Measurements from ENCODE around the gene WWTR1. TPM values are rescaled to one million over a fixed set of nuclear protein-coding genes. Genes with fewer than 3 reads are reported as not detected.

Gene WWTR1
- polyA plus RNA-seq, 2 of the 4 experiments (the other 2 are of a cell fraction): 99.7 to 164 TPM

DNA sequence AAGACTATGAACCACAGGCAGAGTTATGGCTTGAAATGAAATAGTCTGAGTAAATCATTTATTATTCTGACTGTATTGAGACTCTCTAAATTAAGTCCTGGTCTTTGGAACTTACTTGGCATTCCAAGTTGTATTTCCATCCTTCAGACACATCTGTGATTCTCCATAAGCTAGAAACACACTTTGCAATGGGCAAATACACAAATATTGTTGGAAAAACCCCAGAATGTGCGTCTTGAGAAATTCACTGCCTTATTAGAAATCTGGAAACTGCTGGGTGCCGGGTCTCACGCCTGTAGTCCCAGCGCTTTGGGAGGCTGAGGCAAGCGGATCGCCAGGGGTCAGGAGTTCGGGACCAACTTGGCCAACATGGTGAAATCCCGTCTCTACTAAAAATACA is 87.8 kb downstream of the WWTR1 start:
- TF ChIP-seq JUNB (IDR thresholded peaks at IDR 0.05): no peak
- TF ChIP-seq EP300 (IDR thresholded peaks at IDR 0.05): no peak
- no peak for TF ChIP-seq RFX5 (IDR thresholded peaks at IDR 0.05)
- no peak for TF ChIP-seq NR3C1 (IDR thresholded peaks at IDR 0.05)
- TF ChIP-seq POLR2A (IDR thresholded peaks at IDR 0.05; ENCODE audit: low read length): no peak
- no peak for TF ChIP-seq GATA3 (IDR thresholded peaks at IDR 0.05; ENCODE audit: borderline replicate concordance)
- no peak for TF ChIP-seq HOXB13 (CRISPR knock-in tag; IDR thresholded peaks at IDR 0.05; ENCODE audit: low read depth)
- TF ChIP-seq EHMT2 (IDR thresholded peaks at IDR 0.05; ENCODE audit: low read depth): no peak
- Histone ChIP-seq H3K9me3 (no peaks in the 10 kb centered on the region), H3K4me2 (no peak overlapping the region), H3K4me3 (no peak overlapping the region), H3K4me1 (peaks cover 86% of the 10 kb centered on the region), H3K27ac (peak overlapping the region; percentile 7 to 94; a peak in 4 of 6 replicates)
- POLR2A ChIA-PET: interaction anchor here (0.5 to 3.8 kb wide), 3 partner anchors 34 to 615 kb away, joined by 3 to 23 read pairs (median 3); partner anchors contain the start of gene WWTR1
- ATAC-seq (no peak), DNase-seq (ENCODE audit: low read depth in 1 of 2, low spot score in 1 of 2) (no peak), FAIRE-seq (no peak)
- 86% methylated on average over 8 of the region's 8 CpGs for WGBS (ENCODE audit: missing lambda C conversion rate)
- CTCF ChIA-PET: interaction anchor here (0.8 to 4.8 kb wide), 18 partner anchors 10 to 201 kb away, joined by 3 to 32 read pairs (median 8); partner anchors contain the start of gene WWTR1

DNA sequence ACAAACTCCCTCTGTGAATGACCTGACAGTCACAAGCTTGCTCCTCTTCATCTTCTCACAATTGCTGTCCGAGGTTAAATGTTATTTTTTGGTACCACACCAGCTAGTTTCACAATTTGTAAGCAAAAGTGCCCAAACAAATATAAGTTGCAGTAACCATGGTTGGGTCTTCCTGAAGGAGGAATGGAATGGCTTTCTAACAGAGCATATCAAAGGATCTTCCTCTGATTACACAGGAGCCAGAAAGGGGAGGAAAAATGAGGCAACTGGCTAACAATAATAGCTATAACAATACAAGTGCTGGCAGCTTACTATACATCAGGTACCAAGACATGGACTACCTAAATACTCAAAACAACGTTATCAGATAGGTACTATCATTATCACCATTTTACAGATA is 90.4 kb downstream of the WWTR1 start:
- POLR2A ChIA-PET: interaction anchor here (0.6 to 3.8 kb wide), 2 partner anchors 36 to 91 kb away, joined by 4 to 23 read pairs; partner anchors contain the start of gene WWTR1
- no peak for TF ChIP-seq CHD4 (IDR thresholded peaks at IDR 0.05; ENCODE audit: borderline replicate concordance)
- WGBS (ENCODE audit: missing lambda C conversion rate): 44% methylated on average over 2 of the region's 2 CpGs
- ATAC-seq: no peak
- Histone ChIP-seq H3K4me3 (no peak overlapping the region), H3K4me2 (peak overlapping the region; percentile 43), H3K27ac (peak overlapping the region; percentile 24 to 74), H3K9me3 (no peaks in the 10 kb centered on the region), H3K4me1 (peaks cover 84% of the 10 kb centered on the region)
- CTCF ChIA-PET: interaction anchor here (0.9 to 4.8 kb wide), 14 partner anchors 7 to 185 kb away, joined by 3 to 32 read pairs (median 6); partner anchors contain the start of gene COMMD2
- no peak for FAIRE-seq
- DNase-seq (ENCODE audit: low read depth in 1 of 2, low spot score in 1 of 2): no peak

DNA sequence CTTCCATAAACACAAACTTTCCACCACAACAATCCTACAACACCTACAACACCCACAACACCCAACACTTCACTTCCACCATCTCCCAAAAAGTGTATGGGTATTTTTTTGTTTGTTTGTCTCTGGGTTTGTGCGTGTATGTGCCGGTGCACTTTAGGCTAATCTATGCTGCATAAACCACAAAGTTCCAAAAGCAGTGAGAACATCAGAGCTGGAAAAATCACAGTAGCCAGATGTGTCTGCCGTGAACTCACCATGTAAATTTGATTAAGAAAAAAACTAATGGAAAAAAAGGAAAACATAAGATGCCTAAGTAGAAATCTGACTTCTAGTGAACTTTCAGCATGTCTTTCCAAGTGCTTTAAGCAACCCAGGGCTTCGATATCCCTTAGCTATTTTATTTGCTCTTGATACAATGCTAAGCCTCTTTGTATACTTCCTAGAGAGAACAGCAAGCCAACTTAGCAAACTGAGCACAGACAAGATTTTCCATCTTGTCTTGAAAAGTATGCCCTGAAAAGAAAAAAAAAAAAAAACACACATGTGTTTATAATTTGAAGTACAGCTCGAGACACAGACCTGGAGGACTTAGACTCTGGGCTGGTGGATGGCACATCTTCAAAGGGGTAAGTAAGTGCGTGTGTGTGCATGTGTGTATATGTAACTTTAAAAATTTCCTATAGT is 91.4 kb downstream of the WWTR1 start:
- ChIA-PET POLR2A (interaction anchor here (3.8 kb wide), 1 partner anchor 92 kb away, joined by 23 read pairs; the partner anchor contains the start of gene WWTR1), CTCF (interaction anchor here (0.7 to 4.8 kb wide), 10 partner anchors 11 to 151 kb away, joined by 3 to 32 read pairs (median 4); no protein-coding TSS in a partner anchor)
- H3K4me3 ChIP-seq: no peak overlapping the region
- peak overlapping the region; percentile 24 to 74 for H3K27ac ChIP-seq
- 65% methylated on average over 6 of the region's 6 CpGs for WGBS (ENCODE audit: missing lambda C conversion rate)
- TF ChIP-seq SMC3 (IDR thresholded peaks at IDR 0.05) (no peak), EHMT2 (IDR thresholded peaks at IDR 0.05; ENCODE audit: low read depth) (no peak), HOXA7 (CRISPR knock-in tag; IDR thresholded peaks at IDR 0.05) (no peak), EHF (CRISPR knock-in tag; IDR thresholded peaks at IDR 0.05) (no peak), CHD4 (IDR thresholded peaks at IDR 0.05; ENCODE audit: borderline replicate concordance) (no peak), POLR2AphosphoS2 (conservative IDR thresholded peaks at IDR 0.05; ENCODE audit: low read length) (no peak), MAFK (IDR thresholded peaks at IDR 0.05; ENCODE audit: partially characterized antibody) (no peak), HEYL (CRISPR knock-in tag; IDR thresholded peaks at IDR 0.05) (no peak), KDM1A (IDR thresholded peaks at IDR 0.05; ENCODE audit: low read depth) (no peak), CHD2 (IDR thresholded peaks at IDR 0.05; ENCODE audit: low read length, partially characterized antibody) (no peak), SREBF2 (IDR thresholded peaks at IDR 0.05) (no peak), ZFP36 (IDR thresholded peaks at IDR 0.05; ENCODE audit: borderline replicate concordance, partially characterized antibody) (no peak), HOXB5 (CRISPR knock-in tag; IDR thresholded peaks at IDR 0.05) (no peak)
- TF ChIP-seq, protein P1, sequence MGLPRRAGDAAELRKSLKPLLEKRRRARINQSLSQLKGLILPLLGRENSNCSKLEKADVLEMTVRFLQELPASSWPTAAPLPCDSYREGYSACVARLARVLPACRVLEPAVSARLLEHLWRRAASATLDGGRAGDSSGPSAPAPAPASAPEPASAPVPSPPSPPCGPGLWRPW (IDR thresholded peaks at IDR 0.05): no peak
- TF ChIP-seq, protein P2, sequence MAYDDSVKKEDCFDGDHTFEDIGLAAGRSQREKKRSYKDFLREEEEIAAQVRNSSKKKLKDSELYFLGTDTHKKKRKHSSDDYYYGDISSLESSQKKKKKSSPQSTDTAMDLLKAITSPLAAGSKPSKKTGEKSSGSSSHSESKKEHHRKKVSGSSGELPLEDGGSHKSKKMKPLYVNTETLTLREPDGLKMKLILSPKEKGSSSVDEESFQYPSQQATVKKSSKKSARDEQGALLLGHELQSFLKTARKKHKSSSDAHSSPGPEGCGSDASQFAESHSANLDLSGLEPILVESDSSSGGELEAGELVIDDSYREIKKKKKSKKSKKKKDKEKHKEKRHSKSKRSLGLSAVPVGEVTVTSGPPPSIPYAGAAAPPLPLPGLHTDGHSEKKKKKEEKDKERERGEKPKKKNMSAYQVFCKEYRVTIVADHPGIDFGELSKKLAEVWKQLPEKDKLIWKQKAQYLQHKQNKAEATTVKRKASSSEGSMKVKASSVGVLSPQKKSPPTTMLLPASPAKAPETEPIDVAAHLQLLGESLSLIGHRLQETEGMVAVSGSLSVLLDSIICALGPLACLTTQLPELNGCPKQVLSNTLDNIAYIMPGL (CRISPR knock-in tag; IDR thresholded peaks at IDR 0.05; ENCODE audit: borderline replicate concordance): no peak
- TF ChIP-seq, protein P3, sequence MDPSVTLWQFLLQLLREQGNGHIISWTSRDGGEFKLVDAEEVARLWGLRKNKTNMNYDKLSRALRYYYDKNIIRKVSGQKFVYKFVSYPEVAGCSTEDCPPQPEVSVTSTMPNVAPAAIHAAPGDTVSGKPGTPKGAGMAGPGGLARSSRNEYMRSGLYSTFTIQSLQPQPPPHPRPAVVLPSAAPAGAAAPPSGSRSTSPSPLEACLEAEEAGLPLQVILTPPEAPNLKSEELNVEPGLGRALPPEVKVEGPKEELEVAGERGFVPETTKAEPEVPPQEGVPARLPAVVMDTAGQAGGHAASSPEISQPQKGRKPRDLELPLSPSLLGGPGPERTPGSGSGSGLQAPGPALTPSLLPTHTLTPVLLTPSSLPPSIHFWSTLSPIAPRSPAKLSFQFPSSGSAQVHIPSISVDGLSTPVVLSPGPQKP (IDR thresholded peaks at IDR 0.05; ENCODE audit: low read depth, low read length): no peak
- TF ChIP-seq, protein P4, sequence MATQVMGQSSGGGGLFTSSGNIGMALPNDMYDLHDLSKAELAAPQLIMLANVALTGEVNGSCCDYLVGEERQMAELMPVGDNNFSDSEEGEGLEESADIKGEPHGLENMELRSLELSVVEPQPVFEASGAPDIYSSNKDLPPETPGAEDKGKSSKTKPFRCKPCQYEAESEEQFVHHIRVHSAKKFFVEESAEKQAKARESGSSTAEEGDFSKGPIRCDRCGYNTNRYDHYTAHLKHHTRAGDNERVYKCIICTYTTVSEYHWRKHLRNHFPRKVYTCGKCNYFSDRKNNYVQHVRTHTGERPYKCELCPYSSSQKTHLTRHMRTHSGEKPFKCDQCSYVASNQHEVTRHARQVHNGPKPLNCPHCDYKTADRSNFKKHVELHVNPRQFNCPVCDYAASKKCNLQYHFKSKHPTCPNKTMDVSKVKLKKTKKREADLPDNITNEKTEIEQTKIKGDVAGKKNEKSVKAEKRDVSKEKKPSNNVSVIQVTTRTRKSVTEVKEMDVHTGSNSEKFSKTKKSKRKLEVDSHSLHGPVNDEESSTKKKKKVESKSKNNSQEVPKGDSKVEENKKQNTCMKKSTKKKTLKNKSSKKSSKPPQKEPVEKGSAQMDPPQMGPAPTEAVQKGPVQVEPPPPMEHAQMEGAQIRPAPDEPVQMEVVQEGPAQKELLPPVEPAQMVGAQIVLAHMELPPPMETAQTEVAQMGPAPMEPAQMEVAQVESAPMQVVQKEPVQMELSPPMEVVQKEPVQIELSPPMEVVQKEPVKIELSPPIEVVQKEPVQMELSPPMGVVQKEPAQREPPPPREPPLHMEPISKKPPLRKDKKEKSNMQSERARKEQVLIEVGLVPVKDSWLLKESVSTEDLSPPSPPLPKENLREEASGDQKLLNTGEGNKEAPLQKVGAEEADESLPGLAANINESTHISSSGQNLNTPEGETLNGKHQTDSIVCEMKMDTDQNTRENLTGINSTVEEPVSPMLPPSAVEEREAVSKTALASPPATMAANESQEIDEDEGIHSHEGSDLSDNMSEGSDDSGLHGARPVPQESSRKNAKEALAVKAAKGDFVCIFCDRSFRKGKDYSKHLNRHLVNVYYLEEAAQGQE (IDR thresholded peaks at IDR 0.05): no peak
- peaks cover 76% of the 10 kb centered on the region for H3K4me1 ChIP-seq
- ATAC-seq: peak in 1 of 2 experiments; percentile 28; a peak in 1 of 6 replicates
- no peaks in the 10 kb centered on the region for H3K9me3 ChIP-seq
- peak overlapping the region; percentile 43; the same call in 2 of the 3 replicates for H3K4me2 ChIP-seq
- FAIRE-seq: no peak
- DNase-seq (ENCODE audit: low read depth in 1 of 2, low spot score in 1 of 2): no peak
